PFSK-1 (cell line): ENCODE results near the gene ASPHD2.

Experiments used
- FOXP2 ChIP-seq: optimal IDR thresholded peaks from 2 replicates; pipeline ENCODE3; 2011; ENCODE audit warnings: borderline replicate concordance, control low read depth, inconsistent platforms; ENCODE audit not compliant: insufficient read depth; ENCODE audit errors: extremely low read length, extremely low read depth
- POLR2AphosphoS5 ChIP-seq: IDR thresholded peaks from 2 replicates; pipeline ENCODE4 v1.6.1; 2012; ENCODE audit warnings: low read depth, mild to moderate bottlenecking, control low read depth, low read length, moderate library complexity
- REST ChIP-seq, 2 experiments: IDR thresholded peaks; 2 replicates each; pipeline versions ENCODE4 v1.6.1 to v1.8.0; 2011 to 2012; ENCODE audit warnings: low read depth in 2 of 2, low read length in 2 of 2, control low read depth in 1 of 2, inconsistent platforms in 1 of 2, mild to moderate bottlenecking in 1 of 2, moderate library complexity in 1 of 2; ENCODE audit not compliant: insufficient read depth in 1 of 2
- SIN3A ChIP-seq: IDR thresholded peaks from 2 replicates; pipeline ENCODE4 v1.6.1; 2012; ENCODE audit warnings: mild to moderate bottlenecking, low read length, moderate library complexity, borderline replicate concordance; ENCODE audit not compliant: insufficient read depth
- TAF1 ChIP-seq: IDR thresholded peaks from 2 replicates; pipeline ENCODE4 v1.6.1; 2012; ENCODE audit warnings: low read length, control low read depth, borderline replicate concordance; ENCODE audit not compliant: insufficient read depth

Gene ASPHD2

GRCh38 chr22:26416256-26416655, 12.8 kb upstream of the ASPHD2 start:
- no peak for TF ChIP-seq REST (IDR thresholded peaks at IDR 0.05; ENCODE audit: insufficient read depth in 1 of 2, low read depth in 2 of 2, low read length in 2 of 2)
- no peak for TF ChIP-seq POLR2AphosphoS5
- no peak for TF ChIP-seq SIN3A
- TF ChIP-seq FOXP2: no peak
- TF ChIP-seq TAF1: no peak

GRCh38 chr22:26416670-26417276, 12.3 kb upstream of the ASPHD2 start:
- TF ChIP-seq REST (IDR thresholded peaks at IDR 0.05; ENCODE audit: insufficient read depth in 1 of 2, low read depth in 2 of 2, low read length in 2 of 2) (peak; percentile 72 to 84), FOXP2 (no peak)

- no peak for TF ChIP-seq FOXP2
- TF ChIP-seq TAF1: no peak
- TF ChIP-seq POLR2AphosphoS5: no peak
- no peak for TF ChIP-seq REST (IDR thresholded peaks at IDR 0.05; ENCODE audit: insufficient read depth in 1 of 2, low read depth in 2 of 2, low read length in 2 of 2)
- no peak for TF ChIP-seq SIN3A
Observed at GRCh38 chr22:26417406-26417805, 11.7 kb upstream of the ASPHD2 start.

GRCh38 chr22:26418620-26419019, 10.4 kb upstream of the ASPHD2 start:
- TF ChIP-seq TAF1 (no peak), SIN3A (no peak), REST (IDR thresholded peaks at IDR 0.05; ENCODE audit: insufficient read depth in 1 of 2, low read depth in 2 of 2, low read length in 2 of 2) (no peak), FOXP2 (no peak), POLR2AphosphoS5 (no peak)

GRCh38 chr22:26426924-26427323, 2.1 kb upstream of the ASPHD2 start:
- TF ChIP-seq POLR2AphosphoS5: no peak
- TF ChIP-seq TAF1: no peak
- TF ChIP-seq FOXP2: no peak
- no peak for TF ChIP-seq SIN3A
- no peak for TF ChIP-seq REST (IDR thresholded peaks at IDR 0.05; ENCODE audit: insufficient read depth in 1 of 2, low read depth in 2 of 2, low read length in 2 of 2)
